OCI-LY3 (cell line): Measurements from ENCODE around the gene PAMR1.

ENCODE experiments used
- CTCF ChIP-seq: fragments of 200-600, 300-600 bp; sonication (generic); IDR thresholded peaks from 2 replicates; pipeline ENCODE4 v1.5.1; 2014; ENCODE audit warnings: antibody characterized with exemption, low read length, low read depth
- EZH2phosphoT487 ChIP-seq: fragments of 200-600 bp; shearing (Covaris generic); IDR thresholded peaks from 2 replicates; pipeline ENCODE4 v1.6.1; 2018; ENCODE audit warnings: antibody characterized with exemption, mixed run types, low read depth

GRCh38 chr11:35552616-35553015 is 27.2 kb upstream of the PAMR1 start:
- no peak for TF ChIP-seq CTCF
- TF ChIP-seq EZH2phosphoT487 = no peak
